Measurements from ENCODE around the gene GNB2.
"Not testable (repeated sequence)": the region's sequence is repeated elsewhere in the genome, so short reads cannot be mapped to it uniquely, and the experiment has no call there.

Gene GNB2

DNA sequence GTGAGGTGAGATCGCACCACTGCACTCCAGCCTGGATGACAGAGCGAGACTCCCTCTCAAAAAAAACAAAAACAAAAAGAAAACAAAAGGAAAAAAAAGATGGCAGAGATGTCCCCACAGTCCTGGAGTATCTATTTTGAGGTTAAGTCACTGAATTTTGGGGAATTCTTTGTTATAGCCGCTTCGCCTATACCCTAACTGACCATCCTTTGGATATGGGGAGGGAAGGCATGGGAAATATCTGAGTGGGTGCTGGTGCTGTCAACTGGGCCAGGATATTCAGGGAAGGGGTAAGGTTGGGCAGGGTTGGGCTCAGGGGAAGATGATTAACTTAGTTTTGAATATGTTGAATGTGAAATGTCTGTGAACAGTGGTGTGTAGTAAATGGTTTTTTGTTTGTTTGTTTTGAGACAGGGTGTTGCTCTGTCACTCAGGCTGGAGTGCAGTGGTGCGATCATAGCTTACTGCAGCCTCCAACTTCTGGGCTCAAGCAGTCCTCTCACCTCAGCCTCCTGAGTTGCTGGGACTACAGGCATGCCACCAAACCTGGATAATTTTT is 8.3 kb upstream of the GNB2 start:
- no peak for DNase-seq (ENCODE audit: low read depth)

DNA sequence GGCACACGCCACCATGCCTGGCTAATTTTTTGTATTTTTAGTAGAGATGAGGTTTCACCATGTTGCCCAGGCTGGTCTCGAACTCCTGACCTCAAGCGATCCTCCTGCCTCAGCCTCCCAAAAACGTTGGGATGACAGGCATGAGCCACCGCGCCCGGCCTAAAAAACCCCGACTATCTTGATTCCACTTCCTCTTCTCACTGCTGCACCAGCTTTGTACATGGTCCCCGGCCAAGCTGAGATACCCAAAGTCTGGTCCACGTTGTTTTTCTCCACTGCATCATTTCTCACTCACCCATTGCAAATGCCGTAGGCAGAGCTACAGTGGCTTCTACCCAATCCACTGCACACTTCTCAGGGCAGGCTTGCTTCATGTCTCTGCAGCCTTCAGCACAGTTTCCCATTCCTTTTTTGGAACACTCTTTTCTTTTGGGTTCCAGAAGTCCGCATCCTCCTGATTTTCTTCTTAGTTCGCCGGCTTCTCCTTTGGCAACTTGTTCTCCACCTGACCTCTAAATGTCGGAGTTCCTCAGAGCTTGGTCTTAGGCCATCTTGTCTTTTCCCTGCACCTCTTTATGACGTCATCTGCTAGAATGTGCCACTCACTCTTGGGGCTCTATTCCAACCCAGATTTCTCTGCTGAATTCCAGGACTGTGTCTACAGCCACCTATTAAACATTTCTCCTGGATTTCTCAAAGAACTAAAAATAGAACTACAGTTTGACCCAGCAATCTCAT is 6.0 kb upstream of the GNB2 start:
- DNase-seq (ENCODE audit: low read depth): no peak

DNA sequence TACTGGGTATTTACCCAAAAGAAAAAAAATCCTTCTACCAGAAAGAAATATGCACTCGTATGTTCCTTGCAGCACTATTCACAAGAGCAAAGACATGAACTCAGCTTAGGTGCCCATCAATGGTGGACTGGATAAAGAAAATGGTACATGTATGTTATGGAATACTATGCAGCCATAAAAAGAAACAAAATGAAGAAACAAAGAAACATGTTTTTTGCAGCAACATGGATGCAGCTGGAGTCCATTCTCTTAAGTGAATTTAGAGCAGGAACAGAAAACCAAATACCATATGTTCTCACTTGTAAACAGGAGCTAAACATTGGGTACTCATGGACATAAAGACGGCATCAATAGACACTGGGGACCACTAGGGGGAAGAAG is 5.5 kb upstream of the GNB2 start:
- no peak for DNase-seq (ENCODE audit: low read depth)

DNA sequence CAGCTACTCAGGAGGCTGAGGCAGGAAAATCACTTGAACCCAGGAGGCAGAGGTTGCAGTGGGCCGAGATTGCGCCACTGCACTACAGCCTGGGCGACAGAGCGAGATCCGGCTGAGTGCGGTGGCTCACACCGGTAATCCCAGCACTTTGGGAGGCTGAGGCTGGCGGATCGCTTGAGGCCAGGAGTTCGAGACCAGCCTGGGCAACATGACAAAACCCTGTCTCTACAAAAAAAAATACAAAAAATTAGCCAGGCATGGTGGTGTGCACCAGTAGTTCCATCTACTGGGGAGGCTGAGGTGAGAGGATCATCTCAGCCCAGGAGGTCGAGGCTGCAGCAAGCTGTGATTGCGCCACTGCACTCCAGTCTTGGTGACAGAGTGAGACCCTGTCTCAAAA is 4.4 kb upstream of the GNB2 start:
- not testable (repeated sequence) for DNase-seq (ENCODE audit: low read depth)

DNA sequence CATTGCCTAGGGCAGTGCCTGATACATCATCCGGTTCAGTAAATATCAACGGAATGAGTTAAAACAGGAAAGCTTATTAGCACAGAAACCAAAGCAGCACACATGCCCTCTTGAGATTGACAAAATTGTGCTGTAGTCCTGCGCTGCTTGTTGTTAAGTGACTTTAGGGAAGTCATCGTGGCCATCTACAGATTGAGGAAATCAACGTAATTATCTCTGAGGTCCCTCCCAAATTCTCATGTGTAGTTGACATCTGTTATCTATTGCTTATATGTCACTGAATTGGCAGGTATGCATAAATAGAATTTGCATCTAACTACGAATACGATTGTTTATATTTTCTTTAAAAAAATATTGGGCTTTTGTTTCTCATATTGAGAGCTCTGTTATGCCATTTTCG is 3.5 kb upstream of the GNB2 start:
- no peak for DNase-seq (ENCODE audit: low read depth)

DNA sequence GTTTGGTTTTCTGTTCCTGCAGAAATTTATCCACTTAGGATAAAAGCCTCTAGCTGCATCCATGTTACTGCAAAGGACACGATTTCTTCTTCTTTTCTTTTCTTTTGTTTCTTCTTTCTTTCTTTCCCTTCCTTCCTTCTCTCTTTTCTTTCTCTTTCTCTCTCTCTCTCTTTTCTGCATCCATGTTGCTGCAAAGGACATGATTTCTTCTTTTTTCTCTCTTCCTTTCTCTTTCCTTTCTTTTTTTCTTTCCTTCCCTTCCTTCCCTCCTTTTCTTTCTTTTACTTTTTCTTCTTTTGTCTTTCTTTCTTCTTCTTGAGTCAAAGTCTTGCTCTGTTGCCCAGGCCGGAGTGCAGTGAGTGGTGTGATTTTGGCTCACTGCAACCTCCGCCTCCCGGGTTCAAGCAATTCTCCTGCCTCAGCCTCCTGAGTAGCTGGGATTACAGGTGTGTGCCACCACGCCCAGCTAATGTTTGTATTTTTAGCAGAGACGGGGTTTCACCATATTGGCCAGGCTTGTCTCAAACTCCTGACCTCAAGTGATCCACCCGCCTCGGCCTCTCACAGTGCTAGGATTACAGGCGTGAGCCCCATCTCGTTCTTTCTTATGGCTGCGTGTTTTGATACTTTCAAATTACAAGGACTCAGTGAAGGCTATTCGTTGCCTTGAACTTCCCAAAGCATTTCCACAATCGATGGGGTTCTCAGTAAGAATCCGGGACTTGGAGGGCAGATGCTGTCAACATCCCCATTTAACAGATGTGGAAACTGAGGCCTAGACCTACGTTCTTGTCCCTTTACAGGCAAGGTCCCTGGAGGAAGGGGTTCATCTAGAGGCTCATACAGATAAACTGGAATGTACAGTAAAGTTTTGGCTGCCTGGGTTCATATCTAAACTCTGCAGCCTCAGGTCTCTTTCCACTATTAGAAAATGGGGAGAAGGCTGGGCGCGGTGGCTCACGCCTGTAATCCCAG is 1.9 kb upstream of the GNB2 start:
- no peak for DNase-seq (ENCODE audit: low read depth)

DNA sequence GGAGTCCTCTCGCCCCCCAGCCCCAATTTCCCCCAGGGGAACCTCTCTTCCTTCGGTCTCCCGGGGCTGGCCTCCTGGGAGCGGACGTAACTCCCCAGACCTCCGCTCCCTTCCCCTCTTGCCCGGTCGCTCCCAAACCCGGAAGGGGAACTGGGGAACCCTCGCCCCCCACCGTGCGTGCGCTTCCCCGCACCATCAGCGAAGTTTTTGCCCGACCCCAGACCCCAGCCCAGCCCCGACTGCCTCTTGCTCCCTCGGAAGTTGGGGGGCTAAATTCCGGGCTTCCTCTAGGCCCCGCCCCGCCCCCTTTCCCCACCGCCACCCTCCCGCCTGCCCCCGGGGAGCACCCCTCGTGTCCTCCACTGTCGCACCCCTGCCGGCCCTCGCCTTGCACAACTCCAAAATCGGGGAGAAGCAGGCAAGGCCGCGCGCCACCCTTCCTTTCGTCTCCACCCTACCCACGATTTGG is 436 bp downstream of the GNB2 start:
- DNase-seq (ENCODE audit: low read depth): no peak

DNA sequence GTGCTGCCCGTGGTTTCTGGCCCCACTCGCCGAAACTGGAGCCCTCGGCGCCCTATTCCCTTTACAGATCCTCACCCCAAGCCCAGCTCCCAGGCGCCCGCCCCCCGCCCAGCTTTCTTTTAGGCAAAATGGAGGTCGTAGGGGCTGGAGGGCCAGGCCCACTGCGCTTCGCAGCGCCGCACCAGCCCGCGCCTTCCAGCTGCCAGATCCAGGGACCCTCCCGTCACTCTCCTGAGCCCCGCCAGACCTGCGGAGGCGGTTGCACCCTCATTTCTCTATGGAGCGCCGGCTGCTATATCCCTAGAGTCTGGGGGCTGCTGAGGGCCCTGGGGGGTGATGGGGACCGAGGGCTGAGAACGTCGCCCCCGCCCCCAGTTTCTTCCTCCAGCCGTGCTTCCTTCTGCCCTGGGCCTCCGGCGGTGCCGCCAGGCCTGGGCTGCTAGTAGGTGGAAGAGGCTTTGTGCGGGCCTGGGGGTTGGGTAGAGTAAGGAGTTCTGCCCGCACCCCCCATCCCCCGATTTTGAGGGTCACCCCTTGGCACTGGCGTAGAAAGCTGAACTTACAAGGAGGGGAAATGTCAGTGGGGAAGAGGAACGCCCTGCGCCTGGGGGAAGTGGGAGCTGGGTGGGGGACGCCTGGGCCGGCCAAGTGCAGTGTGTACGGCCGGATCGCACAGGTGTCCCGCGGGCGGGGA is 1.0 kb downstream of the GNB2 start:
- DNase-seq (ENCODE audit: low read depth): no peak

DNA sequence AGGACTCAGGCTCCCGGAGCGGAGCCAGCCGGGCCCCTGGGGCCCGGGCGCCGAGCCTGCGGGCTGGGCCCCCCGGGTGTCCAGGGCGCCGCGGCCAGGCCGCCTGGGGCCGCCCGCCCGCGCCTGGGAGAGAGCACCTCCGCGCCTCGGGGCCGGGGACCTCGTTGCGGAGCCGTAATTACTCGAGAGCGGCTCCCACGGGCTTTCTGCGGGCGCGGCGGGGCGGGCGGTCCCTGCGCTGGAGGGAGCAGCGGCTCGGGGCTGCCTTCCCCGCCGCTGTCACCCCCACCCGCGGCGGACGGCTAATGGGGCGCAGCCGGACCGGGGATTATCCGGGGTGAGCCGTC is 1.5 kb downstream of the GNB2 start:
- no peak for DNase-seq (ENCODE audit: low read depth)

DNA sequence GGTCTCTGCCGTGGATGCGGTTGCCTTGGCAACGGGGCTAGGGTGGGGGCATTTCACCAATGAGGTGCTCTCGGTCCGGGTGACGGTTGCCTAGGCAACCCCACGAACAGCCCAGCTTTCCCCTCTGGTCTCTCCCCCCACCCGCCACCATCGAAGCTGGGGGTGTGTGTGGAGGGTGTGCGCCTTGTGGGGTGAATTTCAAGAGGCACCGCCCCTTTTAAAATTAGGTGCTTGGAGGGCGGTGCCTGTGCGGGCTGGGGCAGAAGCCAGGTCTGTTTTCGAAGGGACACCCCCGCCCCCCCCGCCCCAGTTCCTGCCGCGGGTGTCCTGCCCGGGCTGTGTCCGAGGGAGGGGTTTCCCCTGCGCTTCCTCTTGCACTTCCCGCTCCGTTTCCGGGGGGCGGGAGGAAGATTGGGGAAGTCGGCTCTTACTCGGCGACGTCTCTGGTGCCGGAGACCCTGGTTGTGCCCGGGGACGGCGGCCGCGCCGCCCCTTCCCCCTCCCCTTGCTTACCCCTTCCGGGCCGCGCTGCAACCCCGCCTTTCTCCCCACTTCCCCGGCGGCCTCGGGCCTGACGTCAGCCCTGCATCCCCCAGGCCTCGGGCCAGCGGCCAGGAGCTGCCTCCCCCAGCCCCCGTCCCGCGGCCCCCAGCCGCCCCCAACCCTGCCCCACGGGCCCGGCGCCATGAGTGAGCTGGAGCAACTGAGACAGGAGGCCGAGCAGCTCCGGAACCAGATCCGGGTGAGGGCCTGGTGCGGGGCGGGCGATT is 2.2 kb downstream of the GNB2 start:
- DNase-seq (ENCODE audit: low read depth): peak; percentile 46

DNA sequence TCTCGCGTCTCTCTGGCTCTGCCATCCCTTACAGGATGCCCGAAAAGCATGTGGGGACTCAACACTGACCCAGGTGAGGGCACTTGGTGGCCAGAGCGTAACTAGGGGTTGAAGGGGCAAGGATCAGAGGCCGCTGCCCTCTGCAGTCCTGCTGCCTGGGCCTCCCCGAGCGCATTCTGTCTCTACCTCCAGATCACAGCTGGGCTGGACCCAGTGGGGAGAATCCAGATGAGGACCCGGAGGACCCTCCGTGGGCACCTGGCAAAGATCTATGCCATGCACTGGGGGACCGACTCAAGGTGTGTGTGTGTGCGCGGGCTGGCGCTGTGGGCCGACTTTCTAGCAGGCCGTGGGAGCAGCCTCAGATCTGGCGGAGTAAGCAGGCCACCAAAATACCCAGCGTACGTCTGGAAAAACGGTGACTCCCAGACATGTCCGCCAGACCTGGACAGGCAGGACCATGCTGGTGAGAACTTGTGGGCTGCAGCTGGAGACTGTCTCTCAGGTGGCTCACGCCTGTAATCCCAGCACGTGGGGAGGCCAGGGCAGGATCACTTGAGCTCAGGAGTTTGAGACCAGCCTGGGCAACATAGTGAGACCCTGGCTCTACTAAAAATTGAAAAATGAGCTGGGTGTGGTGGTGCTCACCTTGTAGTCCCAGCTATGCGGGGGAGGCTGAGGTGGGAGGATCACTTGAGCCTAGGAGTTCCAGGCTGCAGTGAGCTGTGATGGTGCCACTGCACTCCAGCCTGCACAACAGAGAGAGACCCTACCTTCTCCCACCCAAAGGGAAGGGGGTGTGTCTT is 3.2 kb downstream of the GNB2 start:
- no peak for DNase-seq (ENCODE audit: low read depth)

DNA sequence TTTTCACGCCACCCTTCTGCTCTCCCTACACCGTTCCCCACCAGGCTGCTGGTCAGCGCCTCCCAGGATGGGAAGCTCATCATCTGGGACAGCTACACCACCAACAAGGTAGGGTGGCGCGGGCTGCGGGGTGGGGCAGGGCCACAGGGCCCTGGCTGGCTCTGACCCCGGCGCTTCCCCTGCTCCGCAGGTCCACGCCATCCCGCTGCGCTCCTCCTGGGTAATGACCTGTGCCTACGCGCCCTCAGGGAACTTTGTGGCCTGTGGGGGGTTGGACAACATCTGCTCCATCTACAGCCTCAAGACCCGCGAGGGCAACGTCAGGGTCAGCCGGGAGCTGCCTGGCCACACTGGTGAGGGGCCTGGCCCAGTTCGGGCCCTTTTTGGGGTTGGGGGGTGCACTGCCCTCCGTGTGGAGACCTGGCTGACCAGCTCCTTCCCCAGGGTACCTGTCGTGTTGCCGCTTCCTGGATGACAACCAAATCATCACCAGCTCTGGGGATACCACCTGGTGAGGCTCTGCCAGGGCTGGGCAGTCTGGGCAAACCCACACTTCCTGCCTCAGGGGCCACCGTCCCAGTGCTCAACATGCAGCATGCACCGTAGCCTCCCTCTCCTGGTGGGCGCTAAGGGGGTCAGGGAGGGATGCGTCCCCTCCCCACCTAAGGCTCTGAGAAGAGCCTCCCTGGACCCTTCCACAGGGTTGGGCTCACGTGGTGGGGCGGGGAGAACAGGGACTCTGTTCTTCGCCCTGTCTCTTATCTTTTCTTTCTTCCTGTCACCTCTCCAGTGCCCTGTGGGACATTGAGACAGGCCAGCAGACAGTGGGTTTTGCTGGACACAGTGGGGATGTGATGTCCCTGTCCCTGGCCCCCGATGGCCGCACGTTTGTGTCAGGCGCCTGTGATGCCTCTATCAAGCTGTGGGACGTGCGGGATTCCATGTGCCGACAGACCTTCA is 4.0 kb downstream of the GNB2 start:
- no peak for DNase-seq (ENCODE audit: low read depth)

DNA sequence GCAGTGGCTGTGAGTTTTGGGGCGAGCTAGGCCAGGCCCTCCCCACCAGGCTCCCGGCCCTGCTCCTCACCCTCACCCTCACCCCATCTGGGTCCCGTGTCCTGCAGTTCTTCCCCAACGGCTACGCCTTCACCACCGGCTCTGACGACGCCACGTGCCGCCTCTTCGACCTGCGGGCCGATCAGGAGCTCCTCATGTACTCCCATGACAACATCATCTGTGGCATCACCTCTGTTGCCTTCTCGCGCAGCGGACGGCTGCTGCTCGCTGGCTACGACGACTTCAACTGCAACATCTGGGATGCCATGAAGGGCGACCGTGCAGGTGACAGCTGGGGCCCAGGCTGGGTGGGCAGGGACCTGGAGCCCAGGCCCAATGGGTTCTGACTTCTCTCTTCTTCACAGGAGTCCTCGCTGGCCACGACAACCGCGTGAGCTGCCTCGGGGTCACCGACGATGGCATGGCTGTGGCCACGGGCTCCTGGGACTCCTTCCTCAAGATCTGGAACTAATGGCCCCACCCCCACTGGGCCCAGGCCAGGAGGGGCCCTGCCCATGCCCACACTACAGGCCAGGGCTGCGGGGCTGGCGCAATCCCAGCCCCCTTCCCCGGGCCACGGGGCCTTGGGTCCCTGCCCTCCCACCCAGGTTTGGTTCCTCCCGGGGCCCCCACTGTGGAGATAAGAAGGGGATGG is 4.9 kb downstream of the GNB2 start:
- no peak for DNase-seq (ENCODE audit: low read depth)

DNA sequence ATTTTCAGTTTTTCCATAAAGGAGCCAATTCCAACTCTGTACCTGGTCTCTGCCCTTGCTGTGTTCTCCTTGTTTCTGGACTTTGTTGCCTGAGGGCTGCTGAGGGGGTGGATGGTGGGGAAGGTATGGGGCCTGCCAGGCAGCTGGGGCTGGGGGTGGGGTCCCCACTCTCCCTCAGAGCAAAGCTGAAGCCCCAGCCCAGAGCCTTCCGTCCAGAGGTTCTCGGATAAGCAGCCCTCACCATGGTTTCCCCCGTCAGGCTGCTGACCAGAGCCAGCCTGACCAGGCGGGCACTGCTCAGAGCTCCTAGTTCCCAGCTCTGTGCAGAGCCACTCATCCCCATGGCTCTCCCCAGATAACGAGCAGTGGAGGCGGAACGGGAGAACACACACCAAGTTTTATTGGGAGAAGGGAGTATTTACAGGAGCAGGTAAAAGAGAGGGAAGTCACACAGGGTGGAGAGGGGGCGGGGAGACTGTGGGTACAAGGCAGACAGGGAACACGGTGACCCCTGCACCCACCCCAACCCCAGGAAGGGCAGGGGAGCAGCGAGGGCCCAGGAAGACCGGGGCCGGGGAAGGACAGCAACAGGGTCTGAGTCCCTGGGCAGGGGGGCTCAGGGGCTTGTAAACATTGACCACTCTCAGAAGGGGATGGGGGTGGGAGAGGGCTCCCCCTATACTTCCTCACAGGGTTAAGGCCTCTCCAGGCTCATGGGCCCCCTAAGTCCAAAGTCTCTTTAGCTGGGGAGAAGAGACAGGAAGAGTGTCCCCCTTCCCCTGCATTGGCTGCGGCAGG is 5.8 kb downstream of the GNB2 start:
- no peak for DNase-seq (ENCODE audit: low read depth)

DNA sequence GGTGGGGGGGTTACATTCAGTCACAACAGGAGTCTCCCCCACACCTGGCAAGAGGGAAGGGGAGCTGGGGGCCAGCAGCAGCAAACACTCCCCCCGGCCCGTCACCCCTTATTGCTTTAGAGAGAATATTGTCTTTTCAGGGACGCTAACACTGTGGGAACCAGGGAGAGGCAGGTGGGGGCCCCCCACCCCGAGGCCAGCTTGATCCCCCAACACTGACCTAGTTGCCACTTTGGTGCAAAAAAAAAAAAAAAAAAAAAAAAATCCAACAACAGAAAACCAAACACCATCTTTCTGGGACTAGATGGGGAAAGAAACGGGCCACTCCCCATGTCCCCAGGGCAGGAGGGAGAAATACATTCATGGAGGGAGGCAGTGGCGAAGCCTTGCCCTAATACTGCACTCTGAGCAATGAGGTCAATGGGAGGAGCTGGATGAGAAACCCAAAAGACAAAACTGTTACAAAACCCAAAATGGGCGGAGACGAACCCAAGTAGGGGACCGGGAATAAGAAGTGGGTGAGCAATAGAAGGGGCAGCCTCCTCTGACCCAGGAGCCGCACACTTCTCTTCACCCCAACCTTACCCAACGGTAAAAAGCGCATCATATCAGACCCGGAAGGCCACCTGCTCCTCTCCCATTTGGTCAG is 6.5 kb downstream of the GNB2 start:
- no peak for DNase-seq (ENCODE audit: low read depth)

DNA sequence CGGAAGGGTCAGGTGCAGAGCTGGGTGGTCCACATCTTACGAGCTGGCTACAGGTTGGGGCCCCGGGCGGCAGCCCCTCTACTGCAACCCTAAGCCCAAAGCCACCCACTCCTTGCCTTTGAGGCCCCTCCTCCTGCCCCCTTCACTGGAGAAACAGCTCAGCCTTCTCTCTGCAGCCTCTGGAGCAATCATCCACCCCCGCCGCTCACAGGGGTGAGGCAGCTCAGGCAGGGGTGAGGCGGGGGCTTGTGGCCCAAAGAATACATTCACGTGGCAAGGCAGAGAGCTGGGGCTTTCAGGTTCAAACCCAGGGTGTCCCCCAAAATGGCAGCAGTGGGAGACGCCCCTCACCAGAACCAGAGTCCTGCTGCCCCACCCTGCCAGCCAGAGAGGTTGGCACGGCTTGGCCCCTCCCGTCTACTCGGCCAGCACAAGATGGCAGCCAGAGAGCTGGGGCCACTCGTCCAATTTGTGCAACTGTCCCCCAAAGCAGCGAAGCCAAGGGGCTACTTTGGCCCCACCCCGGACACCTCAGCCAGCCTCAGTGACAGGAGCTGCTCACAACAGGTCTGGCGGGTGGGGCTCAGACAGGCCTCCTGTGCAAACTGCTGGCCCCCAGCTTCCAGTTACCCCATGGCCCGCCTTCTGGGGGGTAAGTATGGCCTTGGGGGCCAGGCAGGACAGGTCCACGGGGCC is 7.2 kb downstream of the GNB2 start:
- no peak for DNase-seq (ENCODE audit: low read depth)
